H9 (cell line): Measurements from ENCODE around the gene PFN3. TPM values are rescaled to one million over a fixed set of nuclear protein-coding genes. Genes with fewer than 3 reads are reported as not detected.

Experiments
- DNase-seq: peaks from one replicate; pipeline ENCODE4 v3.0.0-alpha.2; 2017
- H2AFZ ChIP-seq: one replicate; pipeline ENCODE4 v1.6.1; 2013; ENCODE audit warnings: mild to moderate bottlenecking, low read length, control low read depth, moderate library complexity
- H2AK5ac ChIP-seq: 2 replicates; pipeline ENCODE4 v1.6.1; 2013; ENCODE audit warnings: low read length, control low read depth, mixed read lengths; ENCODE audit not compliant: insufficient read length
- H2BK120ac ChIP-seq: one replicate; pipeline ENCODE4 v1.6.1; 2013; ENCODE audit warnings: low read depth, mild to moderate bottlenecking, low read length, control low read depth, inconsistent platforms; ENCODE audit not compliant: poor library complexity, severe bottlenecking
- H2BK12ac ChIP-seq: 2 replicates; pipeline ENCODE4 v1.6.1; 2013; ENCODE audit warnings: low read length, control low read depth, mixed read lengths, low read depth; ENCODE audit not compliant: insufficient read length
- H2BK15ac ChIP-seq: 2 replicates; pipeline ENCODE4 v1.6.1; 2013; ENCODE audit warnings: low read depth, low read length, control low read depth
- H2BK20ac ChIP-seq: one replicate; pipeline ENCODE4 v1.6.1; 2013; ENCODE audit warnings: low read depth, mild to moderate bottlenecking, low read length, control low read depth, inconsistent platforms; ENCODE audit not compliant: poor library complexity, severe bottlenecking
- H2BK5ac ChIP-seq: 2 replicates; pipeline ENCODE4 v1.6.1; 2013; ENCODE audit warnings: low read length, control low read depth, mixed read lengths; ENCODE audit not compliant: insufficient read length
- H3K14ac ChIP-seq: 2 replicates; pipeline ENCODE4 v1.6.1; 2013; ENCODE audit warnings: low read length, control low read depth; ENCODE audit not compliant: insufficient read depth
- H3K18ac ChIP-seq: 2 replicates; pipeline ENCODE4 v1.6.1; 2013; ENCODE audit warnings: low read depth, mild to moderate bottlenecking, mixed read lengths, low read length, control low read depth; ENCODE audit not compliant: insufficient read length
- H3K23ac ChIP-seq: 2 replicates; pipeline ENCODE4 v1.6.1; 2013; ENCODE audit warnings: low read length, control low read depth, mixed read lengths, low read depth; ENCODE audit not compliant: insufficient read length
- H3K23me2 ChIP-seq: 2 replicates; pipeline ENCODE4 v1.6.1; 2013; ENCODE audit warnings: low read depth, mild to moderate bottlenecking, mixed read lengths, low read length, control low read depth; ENCODE audit not compliant: insufficient read length, poor library complexity, severe bottlenecking
- H3K27ac ChIP-seq: 2 replicates; pipeline ENCODE4 v1.5.1; 2013; ENCODE audit warnings: low read length, control low read depth, mixed read lengths, low read depth; ENCODE audit not compliant: insufficient read length
- H3K27me3 ChIP-seq: 2 replicates; pipeline ENCODE4 v1.6.1; 2013; ENCODE audit warnings: low read length, control low read depth, inconsistent platforms; ENCODE audit not compliant: insufficient read depth
- H3K4ac ChIP-seq: 2 replicates; pipeline ENCODE4 v1.6.1; 2013; ENCODE audit warnings: low read depth, mild to moderate bottlenecking, control low read depth, inconsistent platforms, low read length, moderate library complexity
- H3K4me1 ChIP-seq: 2 replicates; pipeline ENCODE4 v1.6.1; 2013; ENCODE audit warnings: low read length, control low read depth, inconsistent platforms; ENCODE audit not compliant: insufficient read depth
- H3K4me2 ChIP-seq: 2 replicates; pipeline ENCODE4 v1.6.1; 2013; ENCODE audit warnings: low read length, control low read depth, mixed read lengths; ENCODE audit not compliant: insufficient read length, insufficient read depth
- H3K56ac ChIP-seq: 2 replicates; pipeline ENCODE4 v1.6.1; 2013; ENCODE audit warnings: low read depth, mild to moderate bottlenecking, mixed read lengths, low read length, control low read depth; ENCODE audit not compliant: insufficient read length
- H3K79me1 ChIP-seq: 2 replicates; pipeline ENCODE4 v1.6.1; 2013; ENCODE audit warnings: low read depth, mild to moderate bottlenecking, moderate library complexity, low read length, control low read depth, inconsistent platforms; ENCODE audit not compliant: insufficient read depth, poor library complexity, severe bottlenecking
- H3K79me2 ChIP-seq: 2 replicates; pipeline ENCODE4 v1.6.1; 2013; ENCODE audit warnings: low read length, control low read depth, inconsistent platforms; ENCODE audit not compliant: insufficient read depth
- H3K9ac ChIP-seq: 2 replicates; pipeline ENCODE4 v1.6.1; 2013; ENCODE audit warnings: low read length, control low read depth, mixed read lengths; ENCODE audit not compliant: insufficient read length; ENCODE audit errors: extremely low read depth
- H3K9me3 ChIP-seq: one replicate; pipeline ENCODE4 v1.6.1; 2013; ENCODE audit warnings: low read depth, low read length, inconsistent platforms; ENCODE audit not compliant: control insufficient read depth
- H3T11ph ChIP-seq: one replicate; pipeline ENCODE4 v1.6.1; 2013; ENCODE audit warnings: mild to moderate bottlenecking, low read length, control low read depth, inconsistent platforms
- H4K20me1 ChIP-seq: one replicate; pipeline ENCODE4 v1.6.1; 2013; ENCODE audit not compliant: control insufficient read depth, insufficient read length, insufficient read depth
- H4K5ac ChIP-seq: 2 replicates; pipeline ENCODE4 v1.6.1; 2013; ENCODE audit warnings: low read depth, mild to moderate bottlenecking, mixed read lengths, low read length, control low read depth; ENCODE audit not compliant: insufficient read length
- H4K8ac ChIP-seq: replicated peaks from 2 replicates; pipeline ENCODE4 v1.6.1; 2013; ENCODE audit warnings: low read length, control low read depth, mixed read lengths, low read depth; ENCODE audit not compliant: insufficient read length
- H4K91ac ChIP-seq: 2 replicates; pipeline ENCODE4 v1.6.1; 2013; ENCODE audit warnings: low read depth, mild to moderate bottlenecking, moderate library complexity, mixed read lengths, low read length, control low read depth; ENCODE audit not compliant: insufficient read length
- H3K27ac Mint-ChIP-seq, 3 experiments: 2 replicates in 2 of 3; 3 replicates in 1 of 3; pipeline ENCODE4 v1.8.0; 2020 to 2021; ENCODE audit warnings: mixed read lengths in 3 of 3, mild to moderate bottlenecking in 1 of 3, moderate library complexity in 1 of 3
- H3K27me3 Mint-ChIP-seq: 2 replicates; pipeline ENCODE4 v1.8.0; 2021; ENCODE audit warnings: low read depth, mild to moderate bottlenecking, moderate library complexity, mixed read lengths
- H3K36me3 Mint-ChIP-seq, 3 experiments: 2 replicates in 2 of 3; 3 replicates in 1 of 3; pipeline ENCODE4 v1.8.0; 2020 to 2021; ENCODE audit warnings: low read depth in 3 of 3, mixed read lengths in 3 of 3; ENCODE audit not compliant: insufficient read depth in 1 of 3
- H3K4me1 Mint-ChIP-seq, 2 experiments: 2 replicates each; pipeline ENCODE4 v1.8.0; 2020; ENCODE audit warnings: mixed read lengths in 2 of 2
- H3K4me3 Mint-ChIP-seq, 2 experiments: 2 replicates in 1 of 2; 3 replicates in 1 of 2; pipeline ENCODE4 v1.8.0; 2020 to 2021; ENCODE audit warnings: mild to moderate bottlenecking in 2 of 2, mixed read lengths in 2 of 2, moderate library complexity in 1 of 2
- H3K9me3 Mint-ChIP-seq, 2 experiments: 2 replicates in 1 of 2; 3 replicates in 1 of 2; pipeline ENCODE4 v1.8.0; 2020; ENCODE audit warnings: mild to moderate bottlenecking in 2 of 2, mixed read lengths in 2 of 2, moderate library complexity in 1 of 2
- WGBS: extraction: QIAGEN DNeasy Blood & Tissue Kit; methylation state at CpG from one replicate; pipeline ENCODE4 v1.1.7; 2013; ENCODE audit warnings: missing lambda C conversion rate, low lambda C conversion rate, mixed read lengths; ENCODE audit not compliant: insufficient read length; ENCODE audit errors: extremely low coverage; 5-methylcytosine and 5-hydroxymethylcytosine counted together
- total RNA-seq: library from RNA; stranded (reverse); gene quantifications from 2 replicates; pipeline ENCODE4 v1.2.1, GENCODE V29; 2021
- TF ChIP-seq, protein P1 (sequence below): fragments of 200-600 bp; sonication (generic); conservative IDR thresholded peaks from 3 replicates; pipeline ENCODE4 v1.8.0; 2021; ENCODE audit warnings: antibody characterized with exemption, mild to moderate bottlenecking

Gene PFN3
- total RNA-seq, 1 experiment from 2014 or later: not detected

DNA sequence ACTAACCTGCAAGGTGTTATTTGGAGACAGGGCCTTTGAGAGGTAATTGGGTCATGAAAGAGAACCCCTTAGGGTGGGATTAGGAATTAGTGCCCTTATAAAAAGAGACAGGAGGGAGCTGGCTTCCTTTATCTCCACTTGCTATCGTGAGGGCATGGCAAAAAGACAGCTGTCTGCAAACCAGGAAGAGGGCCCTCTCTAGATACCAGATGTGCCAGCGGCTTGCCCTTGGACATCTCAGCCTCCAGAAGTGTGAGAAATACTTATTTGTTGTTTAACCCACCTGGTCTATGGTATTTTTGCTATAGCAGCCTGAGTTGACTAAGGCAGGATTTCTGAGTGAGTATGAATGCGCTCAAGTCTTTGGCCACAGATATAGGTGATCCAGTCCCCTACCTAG lies 43.7 kb downstream of the PFN3 start:
- H3K9me3 Mint-ChIP-seq: peaks cover 3 to 4% of the 10 kb centered on the region in 2 experiments; a peak in 4 of 5 replicates
- H3K79me2 ChIP-seq: no peaks in the 10 kb centered on the region
- TF ChIP-seq, protein P1, sequence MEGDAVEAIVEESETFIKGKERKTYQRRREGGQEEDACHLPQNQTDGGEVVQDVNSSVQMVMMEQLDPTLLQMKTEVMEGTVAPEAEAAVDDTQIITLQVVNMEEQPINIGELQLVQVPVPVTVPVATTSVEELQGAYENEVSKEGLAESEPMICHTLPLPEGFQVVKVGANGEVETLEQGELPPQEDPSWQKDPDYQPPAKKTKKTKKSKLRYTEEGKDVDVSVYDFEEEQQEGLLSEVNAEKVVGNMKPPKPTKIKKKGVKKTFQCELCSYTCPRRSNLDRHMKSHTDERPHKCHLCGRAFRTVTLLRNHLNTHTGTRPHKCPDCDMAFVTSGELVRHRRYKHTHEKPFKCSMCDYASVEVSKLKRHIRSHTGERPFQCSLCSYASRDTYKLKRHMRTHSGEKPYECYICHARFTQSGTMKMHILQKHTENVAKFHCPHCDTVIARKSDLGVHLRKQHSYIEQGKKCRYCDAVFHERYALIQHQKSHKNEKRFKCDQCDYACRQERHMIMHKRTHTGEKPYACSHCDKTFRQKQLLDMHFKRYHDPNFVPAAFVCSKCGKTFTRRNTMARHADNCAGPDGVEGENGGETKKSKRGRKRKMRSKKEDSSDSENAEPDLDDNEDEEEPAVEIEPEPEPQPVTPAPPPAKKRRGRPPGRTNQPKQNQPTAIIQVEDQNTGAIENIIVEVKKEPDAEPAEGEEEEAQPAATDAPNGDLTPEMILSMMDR: no peak
- peaks cover 5 to 10% of the 10 kb centered on the region in 2 experiments for H3K4me1 Mint-ChIP-seq
- H3K14ac ChIP-seq: no peak overlapping the region
- no peak overlapping the region for H3K27ac ChIP-seq
- H3K4me2 ChIP-seq: no peak overlapping the region
- no peak overlapping the region for H3K4me3 Mint-ChIP-seq
- H2BK15ac ChIP-seq: no peak overlapping the region
- H2AK5ac ChIP-seq: no peak overlapping the region
- no peaks in the 10 kb centered on the region for H3K27me3 ChIP-seq
- H4K20me1 ChIP-seq: no peaks in the 10 kb centered on the region
- H3K23me2 ChIP-seq: peaks cover 4% of the 10 kb centered on the region
- H3K18ac ChIP-seq: no peak overlapping the region
- no peaks in the 10 kb centered on the region for H3K79me1 ChIP-seq
- no peak overlapping the region for H3K9ac ChIP-seq
- no peak for DNase-seq
- H3K36me3 Mint-ChIP-seq: no peaks in the 10 kb centered on the region
- no peak overlapping the region for H3K56ac ChIP-seq
- H4K5ac ChIP-seq: no peak overlapping the region
- H3K4ac ChIP-seq: no peak overlapping the region
- H3K27me3 Mint-ChIP-seq: peaks cover 50% of the 10 kb centered on the region
- H3K23ac ChIP-seq: no peak overlapping the region
- no peak overlapping the region for H3T11ph ChIP-seq
- no peak overlapping the region for H2BK20ac ChIP-seq
- H2BK120ac ChIP-seq: no peak overlapping the region
- no peak overlapping the region for H2BK12ac ChIP-seq
- no peak overlapping the region for H2BK5ac ChIP-seq
- no peaks in the 10 kb centered on the region for H3K9me3 ChIP-seq
- WGBS: no CpG with 5 or more reads among the region's 3 CpGs
- H4K91ac ChIP-seq: no peak overlapping the region
- H3K4me1 ChIP-seq: no peaks in the 10 kb centered on the region
- H4K8ac ChIP-seq: no peak overlapping the region
- no peak overlapping the region for H2AFZ ChIP-seq
- peak overlapping the region in 1 of 3 experiments; percentile 10; a peak in 1 of 7 replicates for H3K27ac Mint-ChIP-seq
